Mesendoderm (in vitro differentiated cells): ENCODE results near the gene TMEM37.

Experiments used
- DNase-seq: peaks from one replicate; pipeline ENCODE4 v3.0.0; 2013
- H2AK5ac ChIP-seq: 2 replicates; pipeline ENCODE4 v1.6.1; 2013; ENCODE audit warnings: low read length, inconsistent platforms
- H2BK120ac ChIP-seq: 2 replicates; pipeline ENCODE4 v1.6.1; 2013; ENCODE audit warnings: low read depth, mild to moderate bottlenecking, low read length, moderate library complexity, mixed read lengths
- H2BK15ac ChIP-seq: replicated peaks from 2 replicates; pipeline ENCODE4 v1.6.1; 2013; ENCODE audit warnings: low read depth, mild to moderate bottlenecking, moderate library complexity
- H2BK5ac ChIP-seq: 2 replicates; pipeline ENCODE4 v1.6.1; 2013; ENCODE audit warnings: low read length, inconsistent platforms
- H3K18ac ChIP-seq: 2 replicates; pipeline ENCODE4 v1.6.1; 2013; ENCODE audit warnings: mild to moderate bottlenecking, low read length, mixed read lengths
- H3K23ac ChIP-seq: one replicate; pipeline ENCODE4 v1.6.1; 2013; ENCODE audit warnings: low read length
- H3K27ac ChIP-seq: 2 replicates; pipeline ENCODE4 v1.5.1; 2013; ENCODE audit warnings: low read depth, mild to moderate bottlenecking, inconsistent platforms, low read length, moderate library complexity
- H3K27me3 ChIP-seq: 2 replicates; pipeline ENCODE4 v1.6.1; 2013; ENCODE audit warnings: low read length, control low read depth, mild to moderate bottlenecking, inconsistent platforms; ENCODE audit not compliant: insufficient read depth, poor library complexity
- H3K36me3 ChIP-seq: 2 replicates; pipeline ENCODE4 v1.6.1; 2013; ENCODE audit warnings: low read length, inconsistent platforms; ENCODE audit not compliant: control insufficient read depth, insufficient read depth
- H3K4ac ChIP-seq: one replicate; pipeline ENCODE4 v1.6.1; 2013; ENCODE audit warnings: low read depth, mild to moderate bottlenecking, low read length, moderate library complexity
- H3K4me1 ChIP-seq: 2 replicates; pipeline ENCODE4 v1.6.1; 2013; ENCODE audit warnings: low read depth, low read length, inconsistent platforms; ENCODE audit not compliant: control insufficient read depth
- H3K4me2 ChIP-seq: 2 replicates; pipeline ENCODE4 v1.6.1; 2013; ENCODE audit warnings: low read length
- H3K4me3 ChIP-seq: 2 replicates; pipeline ENCODE4 v1.5.1; 2013; ENCODE audit warnings: mild to moderate bottlenecking, low read length
- H3K56ac ChIP-seq: one replicate; pipeline ENCODE4 v1.6.1; 2013; ENCODE audit warnings: low read length
- H3K79me1 ChIP-seq: 2 replicates; pipeline ENCODE4 v1.6.1; 2013; ENCODE audit warnings: low read length, inconsistent platforms
- H3K79me2 ChIP-seq: 2 replicates; pipeline ENCODE4 v1.6.1; 2013; ENCODE audit warnings: mild to moderate bottlenecking, low read length; ENCODE audit not compliant: control insufficient read depth, insufficient read depth
- H3K9ac ChIP-seq: 2 replicates; pipeline ENCODE4 v1.6.1; 2013; ENCODE audit warnings: low read length, inconsistent platforms
- H4K5ac ChIP-seq: one replicate; pipeline ENCODE4 v1.6.1; 2013; ENCODE audit warnings: low read length
- H4K8ac ChIP-seq: one replicate; pipeline ENCODE4 v1.6.1; 2013; ENCODE audit warnings: low read depth, mild to moderate bottlenecking, control low read depth, low read length, moderate library complexity
- WGBS: extraction: QIAGEN DNeasy Blood & Tissue Kit; methylation state at CpG from one replicate; pipeline ENCODE4 v1.1.7; 2013; ENCODE audit warnings: low lambda C conversion rate, missing lambda C conversion rate; ENCODE audit not compliant: insufficient coverage; ENCODE audit errors: extremely low coverage; 5-methylcytosine and 5-hydroxymethylcytosine counted together

The TMEM37 gene

GRCh38 chr2:119389615-119390306 is 41.9 kb upstream of the TMEM37 start:
- H3K36me3 ChIP-seq: no peaks in the 10 kb centered on the region
- no peak overlapping the region for H4K5ac ChIP-seq
- H3K79me2 ChIP-seq: no peaks in the 10 kb centered on the region
- no peak overlapping the region for H3K9ac ChIP-seq
- WGBS: no CpG with 5 or more reads among the region's 5 CpGs
- no peaks in the 10 kb centered on the region for H3K27me3 ChIP-seq
- no peak overlapping the region for H3K27ac ChIP-seq
- no peaks in the 10 kb centered on the region for H3K79me1 ChIP-seq
- no peak overlapping the region for H2AK5ac ChIP-seq
- no peak for DNase-seq
- H3K18ac ChIP-seq: no peak overlapping the region
- H2BK15ac ChIP-seq: no peak overlapping the region
- H3K56ac ChIP-seq: no peak overlapping the region
- no peaks in the 10 kb centered on the region for H3K4me1 ChIP-seq
- H3K23ac ChIP-seq: no peak overlapping the region
- no peak overlapping the region for H3K4me2 ChIP-seq
- no peak overlapping the region for H3K4ac ChIP-seq
- no peak overlapping the region for H2BK120ac ChIP-seq
- no peak overlapping the region for H2BK5ac ChIP-seq
- no peak overlapping the region for H3K4me3 ChIP-seq
- no peak overlapping the region for H4K8ac ChIP-seq

- Histone ChIP-seq H3K4me1 (no peaks in the 10 kb centered on the region), H3K36me3 (no peaks in the 10 kb centered on the region), H3K27me3 (no peaks in the 10 kb centered on the region), H2BK120ac (no peak overlapping the region), H3K56ac (no peak overlapping the region), H3K79me1 (no peaks in the 10 kb centered on the region), H3K18ac (no peak overlapping the region), H4K5ac (no peak overlapping the region), H3K23ac (no peak overlapping the region), H3K9ac (no peak overlapping the region), H3K79me2 (no peaks in the 10 kb centered on the region), H3K4me3 (no peak overlapping the region), H2BK5ac (no peak overlapping the region), H2AK5ac (no peak overlapping the region), H3K4me2 (no peak overlapping the region), H3K27ac (no peak overlapping the region), H4K8ac (no peak overlapping the region), H2BK15ac (no peak overlapping the region), H3K4ac (no peak overlapping the region)
- WGBS: no CpG with 5 or more reads among the region's 3 CpGs
- DNase-seq: no peak
These were observed 37.5 kb upstream of the TMEM37 start for GRCh38 chr2:119393971-119394748.

GRCh38 chr2:119397196-119397595 is 34.5 kb upstream of the TMEM37 start:
- H3K18ac ChIP-seq: no peak overlapping the region
- WGBS: no CpG with 5 or more reads among the region's 6 CpGs
- no peak overlapping the region for H3K27ac ChIP-seq
- DNase-seq: no peak
- H2AK5ac ChIP-seq: no peak overlapping the region
- no peak overlapping the region for H3K4ac ChIP-seq
- no peak overlapping the region for H2BK120ac ChIP-seq
- no peak overlapping the region for H4K8ac ChIP-seq
- H4K5ac ChIP-seq: no peak overlapping the region
- no peaks in the 10 kb centered on the region for H3K79me1 ChIP-seq
- H3K23ac ChIP-seq: no peak overlapping the region
- no peaks in the 10 kb centered on the region for H3K36me3 ChIP-seq
- H3K79me2 ChIP-seq: no peaks in the 10 kb centered on the region
- H3K27me3 ChIP-seq: no peaks in the 10 kb centered on the region
- no peaks in the 10 kb centered on the region for H3K4me1 ChIP-seq
- no peak overlapping the region for H3K56ac ChIP-seq
- no peak overlapping the region for H3K9ac ChIP-seq
- no peak overlapping the region for H2BK15ac ChIP-seq
- no peak overlapping the region for H3K4me3 ChIP-seq
- no peak overlapping the region for H3K4me2 ChIP-seq
- no peak overlapping the region for H2BK5ac ChIP-seq

DNA sequence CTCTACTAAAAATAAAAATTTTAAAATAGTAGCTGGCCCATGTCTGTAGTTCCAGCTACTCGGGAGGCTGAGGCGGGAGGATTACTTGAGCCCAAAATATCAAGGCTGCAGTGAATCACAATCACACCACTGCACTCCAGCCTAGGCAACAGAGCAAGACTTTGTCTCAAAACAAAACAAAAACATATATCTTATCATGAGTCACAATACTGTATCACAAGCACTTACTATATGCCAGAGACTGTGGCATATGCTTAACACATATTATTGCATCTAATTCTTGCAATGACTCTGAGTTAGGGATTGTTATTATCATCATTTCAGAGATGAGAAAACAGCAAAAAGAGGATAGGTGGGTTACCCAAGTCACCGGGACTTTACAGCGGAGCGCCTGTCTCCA is 29.5 kb upstream of the TMEM37 start:
- no peak overlapping the region for H3K27ac ChIP-seq
- H2BK15ac ChIP-seq: no peak overlapping the region
- DNase-seq: no peak
- no peak overlapping the region for H3K4me3 ChIP-seq
- H3K18ac ChIP-seq: no peak overlapping the region
- no peak overlapping the region for H3K4ac ChIP-seq
- no peak overlapping the region for H4K8ac ChIP-seq
- no peaks in the 10 kb centered on the region for H3K79me1 ChIP-seq
- H2BK120ac ChIP-seq: no peak overlapping the region
- H3K23ac ChIP-seq: no peak overlapping the region
- no peaks in the 10 kb centered on the region for H3K4me1 ChIP-seq
- H3K27me3 ChIP-seq: no peaks in the 10 kb centered on the region
- no CpG with 5 or more reads among the region's 5 CpGs for WGBS
- H2AK5ac ChIP-seq: no peak overlapping the region
- no peaks in the 10 kb centered on the region for H3K36me3 ChIP-seq
- no peak overlapping the region for H4K5ac ChIP-seq
- no peak overlapping the region for H2BK5ac ChIP-seq
- no peak overlapping the region for H3K56ac ChIP-seq
- H3K9ac ChIP-seq: no peak overlapping the region
- no peaks in the 10 kb centered on the region for H3K79me2 ChIP-seq
- no peak overlapping the region for H3K4me2 ChIP-seq

- no peak overlapping the region for H3K23ac ChIP-seq
- H4K8ac ChIP-seq: no peak overlapping the region
- no peaks in the 10 kb centered on the region for H3K79me2 ChIP-seq
- no peak overlapping the region for H3K9ac ChIP-seq
- no CpG with 5 or more reads among the region's 10 CpGs for whole genome bisulfite sequencing
- no peak overlapping the region for H3K18ac ChIP-seq
- no peak overlapping the region for H3K4ac ChIP-seq
- no peaks in the 10 kb centered on the region for H3K27me3 ChIP-seq
- no peak overlapping the region for H3K27ac ChIP-seq
- no peak overlapping the region for H2BK120ac ChIP-seq
- no peaks in the 10 kb centered on the region for H3K4me1 ChIP-seq
- no peak overlapping the region for H2BK15ac ChIP-seq
- H2BK5ac ChIP-seq: no peak overlapping the region
- no peak overlapping the region for H4K5ac ChIP-seq
- H3K56ac ChIP-seq: no peak overlapping the region
- H3K36me3 ChIP-seq: no peaks in the 10 kb centered on the region
- no peak overlapping the region for H3K4me3 ChIP-seq
- H3K4me2 ChIP-seq: no peak overlapping the region
- H3K79me1 ChIP-seq: no peaks in the 10 kb centered on the region
- H2AK5ac ChIP-seq: no peak overlapping the region
- no peak for DNase-seq
These were observed 28.8 kb upstream of the TMEM37 start for GRCh38 chr2:119402645-119403560.
